Endothelial cell (in vitro differentiated cells): Measurements from ENCODE around the gene FBXO24. TPM values are rescaled to one million over a fixed set of nuclear protein-coding genes. Genes with fewer than 3 reads are reported as not detected.
"Not testable (repeated sequence)": the region's sequence is repeated elsewhere in the genome, so short reads cannot be mapped to it uniquely, and the experiment has no call there.

Experiments used
- DNase-seq: peaks from one replicate; pipeline ENCODE4 v3.0.0; 2021; ENCODE audit warnings: low spot score
- H3K27ac Mint-ChIP-seq: one replicate; pipeline ENCODE4 v1.8.0; 2021; ENCODE audit warnings: mixed read lengths, inconsistent platforms; ENCODE audit not compliant: unreplicated experiment
- H3K27me3 Mint-ChIP-seq: one replicate; pipeline ENCODE4 v1.8.0; 2021; ENCODE audit warnings: mild to moderate bottlenecking, moderate library complexity, mixed read lengths, inconsistent platforms; ENCODE audit not compliant: unreplicated experiment
- H3K36me3 Mint-ChIP-seq: one replicate; pipeline ENCODE4 v1.8.0; 2021; ENCODE audit warnings: mild to moderate bottlenecking, low read depth, mixed read lengths, inconsistent platforms; ENCODE audit not compliant: unreplicated experiment
- H3K4me1 Mint-ChIP-seq: one replicate; pipeline ENCODE4 v1.8.0; 2021; ENCODE audit warnings: mild to moderate bottlenecking, mixed read lengths, inconsistent platforms; ENCODE audit not compliant: unreplicated experiment
- H3K4me3 Mint-ChIP-seq: one replicate; pipeline ENCODE4 v1.8.0; 2021; ENCODE audit warnings: mild to moderate bottlenecking, mixed read lengths, inconsistent platforms; ENCODE audit not compliant: unreplicated experiment
- H3K9me3 Mint-ChIP-seq: one replicate; pipeline ENCODE4 v1.8.0; 2021; ENCODE audit warnings: mixed read lengths, inconsistent platforms; ENCODE audit not compliant: unreplicated experiment
- total RNA-seq: library from RNA; stranded (reverse); fragmentation: NEBNext Ultra II Directional; extraction: Animal tissue kit (Norgen Biotek cat#: 25700); gene quantifications from one replicate; pipeline ENCODE4 v1.2.1, GENCODE V29; 2021; ENCODE audit not compliant: unreplicated experiment
- TF ChIP-seq, protein P1 (sequence below): fragments of 200-600 bp; sonication (generic); IDR thresholded peaks from one replicate; pipeline ENCODE4 v1.5.0; 2021; ENCODE audit warnings: antibody characterized with exemption; ENCODE audit not compliant: unreplicated experiment

Gene FBXO24
- total RNA-seq, 1 donor from 2014 or later = 1.3 TPM

DNA sequence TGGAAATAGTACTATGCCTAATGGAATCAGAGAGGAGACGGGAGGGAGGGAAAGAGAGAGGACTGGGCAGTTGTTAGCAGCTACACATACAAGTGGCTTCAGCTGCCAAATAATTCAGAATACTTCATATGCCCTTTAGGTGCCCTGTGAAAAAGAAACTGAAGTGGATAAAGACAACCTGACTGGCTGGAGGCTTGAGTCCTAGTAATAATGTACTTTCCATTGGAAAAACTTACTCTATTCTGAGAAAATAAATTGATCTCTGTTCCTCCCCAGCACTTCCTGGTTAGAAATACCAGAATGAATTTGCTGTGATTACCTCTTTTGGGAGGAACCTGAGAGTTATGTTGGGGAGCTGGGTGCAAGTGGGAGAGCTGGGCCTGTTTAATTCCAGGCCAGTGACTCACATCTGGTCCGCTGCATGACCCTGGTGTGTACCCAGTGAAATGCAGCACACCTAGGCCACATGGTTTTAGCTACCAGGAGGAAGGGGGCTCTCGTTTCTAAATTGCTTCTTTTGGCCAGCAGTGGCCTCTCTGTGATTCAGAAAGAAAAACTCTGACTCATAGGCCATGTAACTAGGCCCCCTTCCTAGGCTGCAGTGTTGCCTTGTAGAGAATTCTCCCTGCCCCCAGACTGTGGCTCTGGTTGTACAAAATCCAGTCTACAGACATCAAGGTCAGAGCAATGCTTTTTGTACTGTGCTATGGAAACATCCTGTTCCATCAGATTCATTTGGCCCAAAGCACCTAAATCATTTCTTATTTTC, 40.6 kb upstream of the FBXO24 start:
- H3K4me3 Mint-ChIP-seq = peak overlapping the region; percentile 19
- H3K4me1 Mint-ChIP-seq = peaks cover 75% of the 10 kb centered on the region
- H3K27me3 Mint-ChIP-seq = peaks cover 5% of the 10 kb centered on the region
- H3K27ac Mint-ChIP-seq = peak overlapping the region; percentile 81
- peaks cover 12% of the 10 kb centered on the region for H3K36me3 Mint-ChIP-seq
- TF ChIP-seq, protein P1, sequence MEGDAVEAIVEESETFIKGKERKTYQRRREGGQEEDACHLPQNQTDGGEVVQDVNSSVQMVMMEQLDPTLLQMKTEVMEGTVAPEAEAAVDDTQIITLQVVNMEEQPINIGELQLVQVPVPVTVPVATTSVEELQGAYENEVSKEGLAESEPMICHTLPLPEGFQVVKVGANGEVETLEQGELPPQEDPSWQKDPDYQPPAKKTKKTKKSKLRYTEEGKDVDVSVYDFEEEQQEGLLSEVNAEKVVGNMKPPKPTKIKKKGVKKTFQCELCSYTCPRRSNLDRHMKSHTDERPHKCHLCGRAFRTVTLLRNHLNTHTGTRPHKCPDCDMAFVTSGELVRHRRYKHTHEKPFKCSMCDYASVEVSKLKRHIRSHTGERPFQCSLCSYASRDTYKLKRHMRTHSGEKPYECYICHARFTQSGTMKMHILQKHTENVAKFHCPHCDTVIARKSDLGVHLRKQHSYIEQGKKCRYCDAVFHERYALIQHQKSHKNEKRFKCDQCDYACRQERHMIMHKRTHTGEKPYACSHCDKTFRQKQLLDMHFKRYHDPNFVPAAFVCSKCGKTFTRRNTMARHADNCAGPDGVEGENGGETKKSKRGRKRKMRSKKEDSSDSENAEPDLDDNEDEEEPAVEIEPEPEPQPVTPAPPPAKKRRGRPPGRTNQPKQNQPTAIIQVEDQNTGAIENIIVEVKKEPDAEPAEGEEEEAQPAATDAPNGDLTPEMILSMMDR = no peak
- DNase-seq = no peak
- H3K9me3 Mint-ChIP-seq = no peaks in the 10 kb centered on the region

- no peak for DNase-seq
- peaks cover 14% of the 10 kb centered on the region for H3K36me3 Mint-ChIP-seq
- H3K4me1 Mint-ChIP-seq = peaks cover 73% of the 10 kb centered on the region
- H3K27ac Mint-ChIP-seq = peak overlapping the region; percentile 81
- H3K9me3 Mint-ChIP-seq = no peaks in the 10 kb centered on the region
- peaks cover 3% of the 10 kb centered on the region for H3K27me3 Mint-ChIP-seq
- peak overlapping the region; percentile 70 for H3K4me3 Mint-ChIP-seq
- TF ChIP-seq, protein P1 = no peak
Observed at GRCh38 chr7:100546129-100546925, 39.8 kb upstream of the FBXO24 start.

- TF ChIP-seq, protein P1 = no peak
- H3K27ac Mint-ChIP-seq = peak overlapping the region; percentile 81
- no peaks in the 10 kb centered on the region for H3K9me3 Mint-ChIP-seq
- H3K36me3 Mint-ChIP-seq = peaks cover 12% of the 10 kb centered on the region
- H3K4me3 Mint-ChIP-seq = no peak overlapping the region
- DNase-seq = no peak
- peaks cover 71% of the 10 kb centered on the region for H3K4me1 Mint-ChIP-seq
- H3K27me3 Mint-ChIP-seq = peaks cover 2% of the 10 kb centered on the region
Observed at GRCh38 chr7:100546926-100547800, 39.0 kb upstream of the FBXO24 start.

DNA sequence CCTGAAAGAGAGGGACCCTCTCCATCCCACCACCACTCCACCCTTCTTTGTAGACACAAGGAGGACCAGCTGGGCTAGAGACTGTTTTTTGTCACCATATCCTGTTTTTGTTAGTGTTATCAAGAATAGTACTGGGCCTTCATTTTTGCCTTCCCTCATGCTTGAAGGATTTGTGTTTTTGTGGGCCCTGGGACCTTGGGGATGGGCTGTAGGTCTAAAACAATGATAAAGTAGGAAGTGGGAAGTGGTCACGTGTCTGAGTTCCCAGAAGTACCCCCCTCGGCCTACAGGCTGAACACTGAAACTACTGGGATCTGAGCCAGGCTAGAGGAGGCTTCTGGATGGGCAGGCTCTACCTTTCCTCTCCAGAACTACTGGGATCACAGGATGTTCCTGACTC, 38.3 kb upstream of the FBXO24 start:
- Mint-ChIP-seq H3K27ac (peak overlapping the region; percentile 81), H3K4me1 (peaks cover 67% of the 10 kb centered on the region), H3K4me3 (peak overlapping the region; percentile 37), H3K9me3 (no peaks in the 10 kb centered on the region), H3K27me3 (peaks cover 2% of the 10 kb centered on the region), H3K36me3 (peaks cover 14% of the 10 kb centered on the region)
- DNase-seq = no peak
- TF ChIP-seq, protein P1 = no peak

GRCh38 chr7:100548446-100548845, 37.7 kb upstream of the FBXO24 start:
- not testable (repeated sequence) for H3K27me3 Mint-ChIP-seq, H3K9me3 Mint-ChIP-seq, DNase-seq
- peaks cover 18% of the 10 kb centered on the region for H3K36me3 Mint-ChIP-seq
- peak overlapping the region; percentile 33 for H3K4me3 Mint-ChIP-seq
- H3K27ac Mint-ChIP-seq = peak overlapping the region; percentile 89
- peaks cover 64% of the 10 kb centered on the region for H3K4me1 Mint-ChIP-seq
